Trophoblast cell (in vitro differentiated cells and primary cell): ENCODE results near the gene RHEX.

ENCODE experiments used
- DNase-seq, 2 donors: peaks; one replicate each; pipeline ENCODE4 v3.0.0-alpha.2; 2016
- H2AFZ ChIP-seq: 2 replicates; pipeline ENCODE4 v1.6.1; 2013; ENCODE audit warnings: low read length, moderate library complexity, mild to moderate bottlenecking; ENCODE audit not compliant: insufficient read depth, poor library complexity
- H2AK5ac ChIP-seq: 2 replicates; pipeline ENCODE4 v1.6.1; 2013; ENCODE audit warnings: mild to moderate bottlenecking, low read length
- H2BK120ac ChIP-seq: 2 replicates; pipeline ENCODE4 v1.6.1; 2013; ENCODE audit warnings: low read length, mild to moderate bottlenecking, moderate library complexity; ENCODE audit not compliant: insufficient read depth, poor library complexity
- H2BK12ac ChIP-seq: 2 replicates; pipeline ENCODE4 v1.6.1; 2013; ENCODE audit warnings: mild to moderate bottlenecking, low read length, moderate library complexity
- H2BK5ac ChIP-seq: 2 replicates; pipeline ENCODE4 v1.6.1; 2013; ENCODE audit warnings: low read length, low read depth, moderate library complexity, mild to moderate bottlenecking; ENCODE audit not compliant: poor library complexity
- H3K14ac ChIP-seq: 2 replicates; pipeline ENCODE4 v1.6.1; 2013; ENCODE audit warnings: mild to moderate bottlenecking, low read length
- H3K18ac ChIP-seq: 2 replicates; pipeline ENCODE4 v1.6.1; 2013; ENCODE audit warnings: mild to moderate bottlenecking, low read length
- H3K23ac ChIP-seq: 2 replicates; pipeline ENCODE4 v1.6.1; 2013; ENCODE audit warnings: low read length
- H3K27ac ChIP-seq: 2 replicates; pipeline ENCODE4 v1.5.1; 2013; ENCODE audit warnings: low read depth, mild to moderate bottlenecking, inconsistent platforms, low read length, moderate library complexity
- H3K27me3 ChIP-seq: 2 replicates; pipeline ENCODE4 v1.6.1; 2013; ENCODE audit warnings: inconsistent platforms, mild to moderate bottlenecking, low read length, moderate library complexity; ENCODE audit not compliant: insufficient read depth
- H3K36me3 ChIP-seq, 2 experiments: 1 replicate in 1 of 2; 2 replicates in 1 of 2; pipeline ENCODE4 v1.6.1; 2013; ENCODE audit warnings: low read length in 2 of 2, mild to moderate bottlenecking in 2 of 2, moderate library complexity in 1 of 2; ENCODE audit not compliant: insufficient read depth in 2 of 2, control insufficient read depth in 1 of 2
- H3K4ac ChIP-seq: 2 replicates; pipeline ENCODE4 v1.6.1; 2013; ENCODE audit warnings: low read depth, mild to moderate bottlenecking, low read length, moderate library complexity
- H3K4me1 ChIP-seq, 2 experiments: 1 replicate in 1 of 2; 2 replicates in 1 of 2; pipeline ENCODE4 v1.6.1; 2013; ENCODE audit warnings: low read length in 2 of 2, mild to moderate bottlenecking in 2 of 2, moderate library complexity in 1 of 2; ENCODE audit not compliant: insufficient read depth in 2 of 2, control insufficient read depth in 1 of 2
- H3K4me2 ChIP-seq: 2 replicates; pipeline ENCODE4 v1.6.1; 2013; ENCODE audit warnings: inconsistent platforms, mild to moderate bottlenecking, low read length, moderate library complexity
- H3K4me3 ChIP-seq: 2 replicates; pipeline ENCODE4 v1.5.1; 2013; ENCODE audit warnings: mild to moderate bottlenecking, low read depth, low read length, inconsistent platforms
- H3K79me1 ChIP-seq: one replicate; pipeline ENCODE4 v1.6.1; 2013; ENCODE audit warnings: low read length
- H3K79me2 ChIP-seq: 2 replicates; pipeline ENCODE4 v1.6.1; 2013; ENCODE audit warnings: low read length, mild to moderate bottlenecking; ENCODE audit not compliant: control insufficient read depth, insufficient read depth, poor library complexity
- H3K9ac ChIP-seq: 2 replicates; pipeline ENCODE4 v1.6.1; 2013; ENCODE audit warnings: mild to moderate bottlenecking, low read length
- H3K9me3 ChIP-seq: 2 replicates; pipeline ENCODE4 v1.6.1; 2013; ENCODE audit warnings: low read depth, mild to moderate bottlenecking, control low read depth, inconsistent platforms, low read length; ENCODE audit not compliant: insufficient read depth
- H4K12ac ChIP-seq: 2 replicates; pipeline ENCODE4 v1.6.1; 2013; ENCODE audit warnings: low read depth, mild to moderate bottlenecking, low read length, moderate library complexity
- H4K8ac ChIP-seq: 2 replicates; pipeline ENCODE4 v1.6.1; 2013; ENCODE audit warnings: low read depth, mild to moderate bottlenecking, low read length, moderate library complexity
- H4K91ac ChIP-seq: one replicate; pipeline ENCODE4 v1.6.1; 2013; ENCODE audit warnings: low read depth, mild to moderate bottlenecking, low read length, moderate library complexity
- WGBS: extraction: QIAGEN DNeasy Blood & Tissue Kit; methylation state at CpG from one replicate; pipeline ENCODE4 v1.1.7; 2013; ENCODE audit warnings: missing lambda C conversion rate; ENCODE audit not compliant: insufficient read length, insufficient coverage; ENCODE audit errors: extremely low coverage; 5-methylcytosine and 5-hydroxymethylcytosine counted together

RHEX gene

GRCh38 chr1:206108635-206109034 is 55.7 kb downstream of the RHEX start:
- Histone ChIP-seq H3K4ac (no peak overlapping the region), H3K27ac (no peak overlapping the region), H3K18ac (no peak overlapping the region), H3K4me1 (peaks cover 4 to 10% of the 10 kb centered on the region in 2 experiments), H2AFZ (no peak overlapping the region), H2BK12ac (no peak overlapping the region), H3K4me3 (no peak overlapping the region), H3K23ac (no peak overlapping the region), H3K79me2 (no peaks in the 10 kb centered on the region), H3K14ac (no peak overlapping the region), H4K12ac (no peak overlapping the region), H3K9me3 (no peaks in the 10 kb centered on the region), H3K27me3 (no peaks in the 10 kb centered on the region), H2BK120ac (no peak overlapping the region), H2BK5ac (no peak overlapping the region), H3K36me3 (no peaks in the 10 kb centered on the region), H2AK5ac (no peak overlapping the region), H3K4me2 (no peak overlapping the region), H3K9ac (no peak overlapping the region), H3K79me1 (no peaks in the 10 kb centered on the region), H4K8ac (no peak overlapping the region), H4K91ac (no peak overlapping the region)
- no peak for DNase-seq
- WGBS: no CpG with 5 or more reads among the region's 2 CpGs

- no peak overlapping the region for H2AK5ac ChIP-seq
These were observed 56.7 kb downstream of the RHEX start for GRCh38 chr1:206109718-206110117.

GRCh38 chr1:206110161-206110560 is 57.2 kb downstream of the RHEX start:
- Histone ChIP-seq H3K27ac (no peak overlapping the region), H4K91ac (no peak overlapping the region), H2BK12ac (no peak overlapping the region), H3K9ac (no peak overlapping the region), H3K14ac (no peak overlapping the region), H2BK5ac (no peak overlapping the region), H4K8ac (no peak overlapping the region), H3K4me1 (peaks cover 4 to 6% of the 10 kb centered on the region in 2 experiments), H3K4me2 (no peak overlapping the region), H4K12ac (no peak overlapping the region), H3K27me3 (no peaks in the 10 kb centered on the region), H3K79me2 (no peaks in the 10 kb centered on the region), H2AFZ (no peak overlapping the region), H3K23ac (no peak overlapping the region), H3K4ac (no peak overlapping the region), H3K79me1 (no peaks in the 10 kb centered on the region), H2BK120ac (no peak overlapping the region), H2AK5ac (no peak overlapping the region), H3K36me3 (no peaks in the 10 kb centered on the region), H3K4me3 (no peak overlapping the region), H3K9me3 (no peaks in the 10 kb centered on the region), H3K18ac (no peak overlapping the region)
- WGBS: no CpG with 5 or more reads among the region's 15 CpGs
- no peak for DNase-seq

More at GRCh38 chr1:206109718-206110117, 56.7 kb downstream of the RHEX start:
- Histone ChIP-seq H3K9me3 (no peaks in the 10 kb centered on the region), H3K4ac (no peak overlapping the region), H3K4me1 (peaks cover 4 to 10% of the 10 kb centered on the region in 2 experiments), H2BK12ac (no peak overlapping the region), H2AFZ (no peak overlapping the region), H2BK5ac (no peak overlapping the region), H4K91ac (no peak overlapping the region), H3K27me3 (no peaks in the 10 kb centered on the region), H3K23ac (no peak overlapping the region), H3K18ac (no peak overlapping the region), H2BK120ac (no peak overlapping the region), H3K14ac (no peak overlapping the region), H4K12ac (no peak overlapping the region), H3K9ac (no peak overlapping the region), H3K79me1 (no peaks in the 10 kb centered on the region), H4K8ac (no peak overlapping the region), H3K79me2 (no peaks in the 10 kb centered on the region), H3K36me3 (no peaks in the 10 kb centered on the region), H3K4me3 (no peak overlapping the region), H3K27ac (no peak overlapping the region), H3K4me2 (no peak overlapping the region)
- no peak for DNase-seq
- no CpG with 5 or more reads among the region's 4 CpGs for WGBS

- no peaks in the 10 kb centered on the region for H3K9me3 ChIP-seq
- no peak overlapping the region for H2AK5ac ChIP-seq
- no peak overlapping the region for H2AFZ ChIP-seq
- peaks cover 3 to 4% of the 10 kb centered on the region in 2 experiments for H3K4me1 ChIP-seq
- DNase-seq: no peak
- no peak overlapping the region for H4K8ac ChIP-seq
- no peak overlapping the region for H2BK12ac ChIP-seq
- no peak overlapping the region for H3K4me2 ChIP-seq
- H4K91ac ChIP-seq: no peak overlapping the region
- no peaks in the 10 kb centered on the region for H3K36me3 ChIP-seq
- no peaks in the 10 kb centered on the region for H3K79me2 ChIP-seq
- WGBS: no CpG with 5 or more reads among the region's 3 CpGs
- H3K79me1 ChIP-seq: no peaks in the 10 kb centered on the region
- no peak overlapping the region for H3K27ac ChIP-seq
- no peak overlapping the region for H3K4me3 ChIP-seq
- H3K14ac ChIP-seq: no peak overlapping the region
- H4K12ac ChIP-seq: no peak overlapping the region
- no peak overlapping the region for H2BK120ac ChIP-seq
- no peak overlapping the region for H3K18ac ChIP-seq
- no peaks in the 10 kb centered on the region for H3K27me3 ChIP-seq
- H3K4ac ChIP-seq: no peak overlapping the region
- H3K9ac ChIP-seq: no peak overlapping the region
- H3K23ac ChIP-seq: no peak overlapping the region
- no peak overlapping the region for H2BK5ac ChIP-seq
These were observed 57.8 kb downstream of the RHEX start for GRCh38 chr1:206110820-206111219.
